ENCODE data around the gene FNDC3B. TPM values are rescaled to one million over a fixed set of nuclear protein-coding genes. Genes with fewer than 3 reads are reported as not detected.

The FNDC3B gene
- polyA plus RNA-seq, 6 donors from 2014 or later, result 1.2 to 3.1 (median 2.2) TPM; not detected in 1

- ATAC-seq (ENCODE audit: low read depth in 2 of 2) (no peak), DNase-seq (no peak)
- Mint-ChIP-seq H3K4me3 (no peak overlapping the region), H3K9me3 (peaks cover 0 to 12% (median 4%) of the 10 kb centered on the region in 7 donors), H3K4me1 (peaks cover 9 to 30% (median 19%) of the 10 kb centered on the region in 3 donors), H3K27ac (no peak overlapping the region), H3K36me3 (peaks cover 0 to 8% of the 10 kb centered on the region in 2 donors), H3K27me3 (peaks cover 52 to 71% (median 61%) of the 10 kb centered on the region in 3 donors)
Measured at GRCh38 chr3:172065527-172065926, 26.1 kb downstream of the FNDC3B start.

GRCh38 chr3:172065967-172066762 is 26.8 kb downstream of the FNDC3B start:
- Mint-ChIP-seq H3K4me1 (peaks cover 9 to 27% (median 19%) of the 10 kb centered on the region in 3 donors), H3K9me3 (peaks cover 0 to 12% (median 4%) of the 10 kb centered on the region in 7 donors), H3K27ac (no peak overlapping the region), H3K27me3 (peaks cover 51 to 70% (median 62%) of the 10 kb centered on the region in 3 donors), H3K36me3 (peaks cover 0 to 8% of the 10 kb centered on the region in 2 donors), H3K4me3 (no peak overlapping the region)
- ATAC-seq (ENCODE audit: low read depth in 2 of 2), result no peak
- no peak for DNase-seq

DNA sequence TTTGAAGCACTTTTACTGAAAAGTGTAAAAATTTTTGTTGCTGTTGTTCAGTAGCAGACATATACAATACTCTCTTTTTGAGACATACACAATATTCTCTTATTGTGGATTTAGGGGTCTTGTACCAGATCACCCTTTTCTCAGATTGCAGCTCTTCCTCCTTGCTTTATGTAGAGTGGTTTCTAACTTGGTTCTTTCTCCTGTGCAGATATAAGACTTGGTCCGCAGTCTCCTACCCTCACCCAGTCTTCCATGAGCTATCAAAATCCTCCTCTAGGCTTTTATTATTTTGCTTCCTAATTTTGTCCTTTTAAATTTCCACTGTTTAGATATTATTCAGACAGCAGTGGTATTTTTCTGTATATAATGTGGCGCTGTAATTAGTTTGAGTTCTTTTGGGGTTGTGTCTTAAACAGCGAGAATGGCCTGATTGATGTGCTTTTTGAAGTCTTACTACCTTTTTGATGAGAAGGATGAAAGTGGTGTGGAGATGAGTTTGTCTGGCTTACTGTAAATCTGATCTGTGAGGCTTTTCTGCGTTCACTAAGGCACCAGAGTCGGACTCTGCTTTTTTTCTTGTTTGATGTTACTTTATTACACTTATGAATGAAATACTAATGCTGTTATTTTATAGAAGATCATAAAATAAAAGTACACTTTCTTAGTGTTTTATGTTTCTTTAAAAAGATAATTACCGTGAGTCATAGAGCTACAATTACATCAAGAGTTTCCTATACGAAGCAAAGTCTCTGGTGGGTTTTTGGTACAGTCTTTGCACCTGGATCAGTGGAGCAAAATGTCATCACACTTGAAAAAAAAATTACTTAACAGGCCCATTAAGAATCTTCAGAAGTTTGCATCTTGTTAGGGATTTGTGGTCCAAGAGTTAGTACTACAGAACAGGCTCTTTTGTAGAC is 27.8 kb downstream of the FNDC3B start:
- no peak for ATAC-seq (ENCODE audit: low read depth in 2 of 2)
- no peak for DNase-seq
- H3K27me3 Mint-ChIP-seq, result peaks cover 51 to 63% (median 62%) of the 10 kb centered on the region in 3 donors
- no peak overlapping the region for H3K27ac Mint-ChIP-seq
- peaks cover 0 to 12% (median 4%) of the 10 kb centered on the region in 7 donors for H3K9me3 Mint-ChIP-seq
- no peak overlapping the region for H3K4me3 Mint-ChIP-seq
- peaks cover 2 to 18% (median 11%) of the 10 kb centered on the region in 3 donors for H3K4me1 Mint-ChIP-seq
- peaks cover 0 to 8% of the 10 kb centered on the region in 2 donors for H3K36me3 Mint-ChIP-seq

DNA sequence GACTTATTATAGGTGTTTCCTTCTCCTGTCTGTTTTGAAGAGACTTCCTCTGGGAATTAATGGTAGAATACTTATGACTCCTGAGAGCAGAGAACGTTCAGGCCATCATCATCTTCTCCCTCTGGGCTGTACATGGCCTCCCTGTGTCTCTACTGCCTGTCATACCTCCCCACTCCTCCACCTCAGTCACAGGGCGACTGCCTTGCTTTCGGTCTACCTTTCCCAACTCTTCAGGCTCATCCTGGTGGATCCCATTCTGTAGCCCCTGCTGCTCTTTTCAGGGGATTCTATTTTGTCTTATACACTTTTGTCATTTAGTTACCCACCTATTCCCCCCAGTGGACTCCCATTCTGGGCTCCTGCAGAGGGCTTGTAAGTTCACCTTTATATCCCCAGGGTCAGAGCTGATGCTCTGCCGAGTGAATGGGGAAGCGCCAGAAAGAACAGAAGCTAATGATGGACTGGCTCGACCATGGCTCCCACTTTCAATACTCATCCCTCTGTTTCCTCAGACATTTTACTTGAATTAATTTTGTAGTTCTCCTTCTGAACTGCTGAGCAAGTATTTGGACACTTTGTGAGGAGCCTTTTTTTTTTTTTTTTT is 28.6 kb downstream of the FNDC3B start:
- peaks cover 49 to 65% (median 57%) of the 10 kb centered on the region in 3 donors for H3K27me3 Mint-ChIP-seq
- peak overlapping the region in 1 of 6 donors; percentile 34 for H3K27ac Mint-ChIP-seq
- no peak overlapping the region for H3K4me3 Mint-ChIP-seq
- peaks cover 0 to 8% of the 10 kb centered on the region in 2 donors for H3K36me3 Mint-ChIP-seq
- DNase-seq (no peak), ATAC-seq (ENCODE audit: low read depth in 2 of 2) (no peak)
- H3K9me3 Mint-ChIP-seq, result peaks cover 0 to 12% (median 4%) of the 10 kb centered on the region in 7 donors
- H3K4me1 Mint-ChIP-seq, result peaks cover 0 to 10% (median 3%) of the 10 kb centered on the region in 3 donors

- ATAC-seq (ENCODE audit: low read depth in 2 of 2), result no peak
- no peak for DNase-seq
- Mint-ChIP-seq H3K4me3 (no peak overlapping the region), H3K9me3 (peaks cover 0 to 8% (median 2%) of the 10 kb centered on the region in 7 donors), H3K4me1 (peaks cover 0 to 2% (median 0%) of the 10 kb centered on the region in 3 donors), H3K27ac (no peak overlapping the region), H3K36me3 (peaks cover 0 to under 1% of the 10 kb centered on the region in 2 donors), H3K27me3 (peaks cover 39 to 60% (median 47%) of the 10 kb centered on the region in 3 donors)
Measured at GRCh38 chr3:172068977-172069376, 29.6 kb downstream of the FNDC3B start.

DNA sequence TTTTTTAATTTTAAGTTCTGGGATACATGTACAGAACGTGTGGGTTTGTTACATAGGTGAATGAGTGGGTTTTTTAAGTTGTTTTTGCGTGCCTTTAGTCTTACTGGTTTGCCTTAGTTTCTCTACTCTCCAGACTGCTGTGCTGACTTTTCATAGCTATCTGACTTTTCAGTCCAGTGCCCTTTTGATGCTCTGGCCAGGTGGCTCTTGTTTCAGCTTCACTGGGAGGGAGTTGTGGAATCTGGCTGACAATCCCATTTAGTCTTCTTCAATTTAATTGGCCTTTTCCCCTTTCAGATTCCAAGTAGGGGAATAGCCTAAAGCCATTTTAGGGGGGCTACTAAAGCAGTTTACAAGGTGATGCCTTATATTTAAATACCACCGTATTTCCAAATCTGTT is 30.1 kb downstream of the FNDC3B start:
- no peaks in the 10 kb centered on the region for H3K36me3 Mint-ChIP-seq

GRCh38 chr3:172070269-172070668 is 30.9 kb downstream of the FNDC3B start:
- H3K4me3 Mint-ChIP-seq, result no peak overlapping the region
- peaks cover 0 to 2% (median 0%) of the 10 kb centered on the region in 3 donors for H3K4me1 Mint-ChIP-seq
- H3K27me3 Mint-ChIP-seq, result peaks cover 31 to 51% (median 36%) of the 10 kb centered on the region in 3 donors
- H3K27ac Mint-ChIP-seq, result no peak overlapping the region
- H3K9me3 Mint-ChIP-seq, result no peaks in the 10 kb centered on the region
- DNase-seq (no peak), ATAC-seq (ENCODE audit: low read depth in 2 of 2) (no peak)
- no peaks in the 10 kb centered on the region for H3K36me3 Mint-ChIP-seq

More for the DNA sequence above, 30.1 kb downstream of the FNDC3B start:
- DNase-seq, result no peak
- Mint-ChIP-seq H3K27ac (no peak overlapping the region), H3K4me1 (peaks cover 0 to 2% (median 0%) of the 10 kb centered on the region in 3 donors), H3K4me3 (no peak overlapping the region), H3K27me3 (peaks cover 36 to 56% (median 42%) of the 10 kb centered on the region in 3 donors), H3K9me3 (peaks cover 0 to 3% (median 0%) of the 10 kb centered on the region in 7 donors)
- ATAC-seq (ENCODE audit: low read depth in 2 of 2), result no peak

DNA sequence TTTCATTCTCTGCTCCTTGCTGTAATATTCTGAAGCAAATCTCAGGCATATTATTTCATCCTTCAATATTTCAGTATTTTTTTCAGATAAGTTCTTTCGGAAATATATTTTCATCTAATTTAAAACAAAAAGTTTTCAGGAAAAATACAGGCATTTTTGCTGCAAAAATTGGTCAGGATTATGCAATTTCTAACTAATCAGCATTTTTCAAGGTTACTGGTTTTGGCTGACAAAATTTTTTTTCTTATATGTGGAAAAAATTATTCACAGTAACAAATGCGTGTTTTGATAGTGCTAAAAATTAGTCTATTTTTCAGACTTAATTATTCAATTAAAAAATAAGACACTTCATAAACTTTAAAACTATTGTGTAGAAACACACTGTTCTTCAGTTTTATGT is 31.4 kb downstream of the FNDC3B start:
- peaks cover 0 to 2% (median 0%) of the 10 kb centered on the region in 3 donors for H3K4me1 Mint-ChIP-seq
- H3K4me3 Mint-ChIP-seq, result no peak overlapping the region
- H3K27ac Mint-ChIP-seq, result no peak overlapping the region
- ATAC-seq (ENCODE audit: low read depth in 2 of 2) (no peak), DNase-seq (no peak)
- H3K27me3 Mint-ChIP-seq, result peaks cover 30 to 46% (median 32%) of the 10 kb centered on the region in 3 donors
- no peaks in the 10 kb centered on the region for H3K9me3 Mint-ChIP-seq
- no peaks in the 10 kb centered on the region for H3K36me3 Mint-ChIP-seq

GRCh38 chr3:172071780-172072330 is 32.5 kb downstream of the FNDC3B start:
- H3K27ac Mint-ChIP-seq, result no peak overlapping the region
- peaks cover 0 to 2% (median 0%) of the 10 kb centered on the region in 3 donors for H3K4me1 Mint-ChIP-seq
- peaks cover 21 to 38% (median 26%) of the 10 kb centered on the region in 3 donors for H3K27me3 Mint-ChIP-seq
- H3K36me3 Mint-ChIP-seq, result no peaks in the 10 kb centered on the region
- DNase-seq (no peak), ATAC-seq (ENCODE audit: low read depth in 2 of 2) (no peak)
- no peak overlapping the region for H3K4me3 Mint-ChIP-seq
- no peaks in the 10 kb centered on the region for H3K9me3 Mint-ChIP-seq

- Mint-ChIP-seq H3K4me3 (no peak overlapping the region), H3K27ac (no peak overlapping the region), H3K4me1 (peaks cover 0 to 2% (median 0%) of the 10 kb centered on the region in 3 donors), H3K27me3 (peaks cover 14 to 32% (median 26%) of the 10 kb centered on the region in 3 donors), H3K9me3 (no peaks in the 10 kb centered on the region), H3K36me3 (no peaks in the 10 kb centered on the region)
- DNase-seq (no peak), ATAC-seq (ENCODE audit: low read depth in 2 of 2) (no peak)
Measured at GRCh38 chr3:172072543-172072942, 33.2 kb downstream of the FNDC3B start.

DNA sequence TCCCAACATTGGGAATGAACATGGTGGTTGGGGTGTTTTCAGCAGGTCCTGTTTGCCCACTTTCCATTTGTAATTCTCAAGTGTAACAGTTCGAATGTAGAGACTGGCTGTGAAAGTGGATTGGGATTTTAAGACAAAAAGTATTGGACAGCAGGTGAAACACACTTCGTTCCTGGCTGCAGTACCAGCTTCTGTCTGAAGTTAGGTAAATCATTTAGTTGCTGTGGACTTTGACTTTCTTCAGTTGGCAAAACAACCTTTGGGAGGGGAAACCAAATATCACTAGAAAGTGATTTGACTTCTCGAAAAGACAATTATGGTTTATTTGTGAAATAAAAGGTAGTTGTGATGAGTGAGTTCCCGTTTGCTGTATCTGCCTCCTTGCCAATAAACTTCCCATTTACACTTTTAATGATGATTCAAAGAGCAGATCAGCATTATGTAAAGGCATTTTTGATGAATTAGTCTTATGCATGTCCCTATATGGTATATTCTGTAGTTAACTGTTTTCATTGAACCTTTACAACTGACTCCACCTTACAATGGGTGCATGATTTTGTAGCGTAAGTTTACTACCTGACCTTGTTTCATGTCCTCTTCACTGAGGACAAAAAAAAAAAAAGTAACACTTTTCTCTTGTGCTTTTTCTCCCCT is 34.0 kb downstream of the FNDC3B start:
- Mint-ChIP-seq H3K4me1 (no peaks in the 10 kb centered on the region), H3K9me3 (no peaks in the 10 kb centered on the region), H3K27me3 (peaks cover 7 to 26% (median 19%) of the 10 kb centered on the region in 3 donors), H3K4me3 (no peak overlapping the region), H3K27ac (no peak overlapping the region), H3K36me3 (no peaks in the 10 kb centered on the region)
- ATAC-seq (ENCODE audit: low read depth in 2 of 2) (no peak), DNase-seq (no peak)

DNA sequence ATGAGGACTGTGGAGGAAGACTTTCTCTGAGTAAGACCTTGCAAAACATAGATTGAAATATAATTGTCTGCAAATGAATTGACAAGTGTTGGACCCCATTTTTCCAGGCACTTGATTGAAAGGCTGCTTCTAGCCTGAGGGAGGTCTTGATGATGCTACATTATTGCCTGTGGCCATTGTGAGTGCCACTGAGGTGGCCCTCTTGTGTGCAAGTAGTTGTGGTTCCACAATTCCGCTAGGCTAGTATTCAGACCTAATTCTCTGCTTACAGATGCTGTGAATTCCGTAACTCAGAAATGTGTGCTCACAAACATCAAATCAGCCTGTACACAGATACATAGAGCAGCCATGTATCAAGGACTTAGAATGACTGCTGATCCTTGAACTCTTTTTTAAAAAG is 34.7 kb downstream of the FNDC3B start:
- Mint-ChIP-seq H3K27me3 (peaks cover 3 to 22% (median 15%) of the 10 kb centered on the region in 3 donors), H3K4me3 (no peak overlapping the region), H3K36me3 (no peaks in the 10 kb centered on the region), H3K4me1 (no peaks in the 10 kb centered on the region), H3K9me3 (no peaks in the 10 kb centered on the region), H3K27ac (no peak overlapping the region)
- DNase-seq, result no peak
- no peak for ATAC-seq (ENCODE audit: low read depth in 2 of 2)

Data from naive B cell (primary cell).